ENCODE results near the gene CCS.

- TF ChIP-seq POLR2A (IDR thresholded peaks at IDR 0.05), result no peak
- no peak for TF ChIP-seq CTCF (IDR thresholded peaks at IDR 0.05)
Observed at GRCh38 chr11:66555416-66555815, 37.6 kb upstream of the CCS start.

Data from esophagus squamous epithelium (tissue), 4 donors.